OCI-LY1 (cell line): ENCODE measurements around the gene LAMC1.
A peak's percentile ranks its signal among the peaks of the same experiment; 100 is the strongest.

Experiments
- H2AFZ ChIP-seq: fragments of 200-600 bp; sonication (generic), shearing (Covaris generic); 2 replicates; pipeline ENCODE4 v1.6.0; 2014; ENCODE audit warnings: antibody characterized with exemption, mild to moderate bottlenecking, low read length
- H3F3A ChIP-seq: fragments of 200-600 bp; sonication (generic), shearing (Covaris generic); 2 replicates; pipeline ENCODE4 v1.6.0; 2014; ENCODE audit warnings: mild to moderate bottlenecking, antibody characterized with exemption, low read length, moderate library complexity; ENCODE audit not compliant: insufficient read depth
- H3K27ac ChIP-seq: fragments of 200-600 bp; sonication (generic); 2 replicates; pipeline ENCODE4 v1.5.1; 2014; ENCODE audit warnings: low read length, mixed run types, mild to moderate bottlenecking, low read depth; ENCODE audit not compliant: poor library complexity, severe bottlenecking
- H3K27me3 ChIP-seq: fragments of 200-600 bp; sonication (generic); 2 replicates; pipeline ENCODE4 v1.6.0; 2014; ENCODE audit warnings: antibody characterized with exemption, mild to moderate bottlenecking, low read length, moderate library complexity; ENCODE audit not compliant: insufficient read depth
- H3K36me3 ChIP-seq: fragments of 200-600 bp; sonication (generic); 2 replicates; pipeline ENCODE4 v1.6.1; 2014; ENCODE audit warnings: mild to moderate bottlenecking, antibody characterized with exemption, low read length, moderate library complexity, mixed read lengths; ENCODE audit not compliant: insufficient read depth
- H3K4me1 ChIP-seq: fragments of 200-600 bp; sonication (generic); 2 replicates; pipeline ENCODE4 v1.5.1; 2014; ENCODE audit warnings: mild to moderate bottlenecking, low read length, moderate library complexity; ENCODE audit not compliant: insufficient read depth, severe bottlenecking
- H3K4me2 ChIP-seq: fragments of 200-600 bp; sonication (generic), shearing (Covaris generic); 2 replicates; pipeline ENCODE4 v1.6.1; 2014; ENCODE audit warnings: low read length
- H3K4me3 ChIP-seq: fragments of 200-600 bp; sonication (generic); 2 replicates; pipeline ENCODE4 v1.5.1; 2014; ENCODE audit warnings: low read length, low read depth, mild to moderate bottlenecking, mixed read lengths; ENCODE audit not compliant: poor library complexity, severe bottlenecking
- H3K79me2 ChIP-seq: fragments of 200-600 bp; shearing (Covaris generic); 2 replicates; pipeline ENCODE4 v1.6.1; 2016; ENCODE audit warnings: mixed run types, low read length, mixed read lengths; ENCODE audit not compliant: insufficient read depth
- H3K9ac ChIP-seq: fragments of 200-600 bp; sonication (generic), shearing (Covaris generic); 2 replicates; pipeline ENCODE4 v1.6.1; 2014; ENCODE audit warnings: mild to moderate bottlenecking, low read length, mixed read lengths
- H3K9me2 ChIP-seq: fragments of 200-600 bp; sonication (generic), shearing (Covaris generic); 2 replicates; pipeline ENCODE4 v1.6.1; 2014; ENCODE audit warnings: low read depth, mild to moderate bottlenecking, low read length, mixed read lengths
- H3K9me3 ChIP-seq: fragments of 200-600 bp; shearing (Covaris generic); 2 replicates; pipeline ENCODE4 v1.6.1; 2014; ENCODE audit warnings: low read length, mixed read lengths
- H4K20me1 ChIP-seq: fragments of 200-600 bp; sonication (generic), shearing (Covaris generic); 2 replicates; pipeline ENCODE4 v1.6.0; 2016; ENCODE audit warnings: mild to moderate bottlenecking, low read length; ENCODE audit not compliant: insufficient read depth
- CTCF ChIP-seq: fragments of 200-600 bp; sonication (generic), shearing (Covaris generic); IDR thresholded peaks from 2 replicates; pipeline ENCODE4 v1.5.1; 2017; ENCODE audit warnings: mild to moderate bottlenecking, antibody characterized with exemption, low read length, moderate library complexity, mixed read lengths
- EZH2 ChIP-seq: fragments of 200-600 bp; sonication (generic), shearing (Covaris generic); IDR thresholded peaks from 2 replicates; pipeline ENCODE4 v1.8.0; 2017; ENCODE audit warnings: borderline replicate concordance, mixed run types, mild to moderate bottlenecking, antibody characterized with exemption, low read length, moderate library complexity, mixed read lengths

Gene LAMC1

GRCh38 chr1:183077097-183077496 lies 53.9 kb downstream of the LAMC1 start:
- Histone ChIP-seq H3K27ac (peak overlapping the region; percentile 30), H2AFZ (no peak overlapping the region), H3K4me3 (no peak overlapping the region), H3K9ac (no peak overlapping the region), H3K4me1 (peaks cover 67% of the 10 kb centered on the region), H4K20me1 (no peaks in the 10 kb centered on the region), H3K9me2 (no peaks in the 10 kb centered on the region), H3K4me2 (no peak overlapping the region), H3K9me3 (no peaks in the 10 kb centered on the region), H3K27me3 (no peaks in the 10 kb centered on the region), H3F3A (no peaks in the 10 kb centered on the region), H3K36me3 (peaks cover 3% of the 10 kb centered on the region; the same call in 1 of the 2 replicates), H3K79me2 (peaks cover 69% of the 10 kb centered on the region)
- TF ChIP-seq EZH2: no peak
- TF ChIP-seq CTCF: no peak

GRCh38 chr1:183079712-183080388 lies 56.6 kb downstream of the LAMC1 start:
- TF ChIP-seq EZH2 (no peak), CTCF (no peak)
- Histone ChIP-seq H3K9me2 (no peaks in the 10 kb centered on the region), H3K9ac (peak overlapping the region; percentile 3; the same call in 1 of the 2 replicates), H3K27me3 (no peaks in the 10 kb centered on the region), H3F3A (no peaks in the 10 kb centered on the region), H3K4me2 (no peak overlapping the region), H3K27ac (peak overlapping the region; percentile 26), H3K9me3 (no peaks in the 10 kb centered on the region), H3K4me1 (peaks cover 49% of the 10 kb centered on the region), H3K4me3 (no peak overlapping the region), H3K36me3 (no peaks in the 10 kb centered on the region; the same call in 1 of the 2 replicates), H2AFZ (no peak overlapping the region), H4K20me1 (no peaks in the 10 kb centered on the region), H3K79me2 (peaks cover 64% of the 10 kb centered on the region)

- H3K36me3 ChIP-seq: no peaks in the 10 kb centered on the region
- H3K4me3 ChIP-seq: no peak overlapping the region
- no peaks in the 10 kb centered on the region for H4K20me1 ChIP-seq
- H3F3A ChIP-seq: no peaks in the 10 kb centered on the region
- TF ChIP-seq CTCF (no peak), EZH2 (no peak)
- no peaks in the 10 kb centered on the region for H3K27me3 ChIP-seq
- peak overlapping the region; percentile 26 for H3K27ac ChIP-seq
- no peak overlapping the region for H2AFZ ChIP-seq
- H3K9me2 ChIP-seq: no peaks in the 10 kb centered on the region
- no peak overlapping the region; the same call in 1 of the 2 replicates for H3K9ac ChIP-seq
- H3K4me2 ChIP-seq: no peak overlapping the region
- H3K9me3 ChIP-seq: no peaks in the 10 kb centered on the region
- peaks cover 59% of the 10 kb centered on the region for H3K79me2 ChIP-seq
- peaks cover 49% of the 10 kb centered on the region for H3K4me1 ChIP-seq
These were observed 57.2 kb downstream of the LAMC1 start for GRCh38 chr1:183080406-183080805.
